ENCODE data around the gene NPIPA8. TPM values are rescaled to one million over a fixed set of nuclear protein-coding genes. Genes with fewer than 3 reads are reported as not detected.
"Not testable (repeated sequence)": the region's sequence is repeated elsewhere in the genome, so short reads cannot be mapped to it uniquely, and the experiment has no call there.

NPIPA8 gene
- total RNA-seq, 1 experiment from 2014 or later: 0.72 TPM

- not testable (repeated sequence) for H3K4me2 ChIP-seq (ENCODE audit: insufficient read depth, insufficient read length, low read length); H4K20me1 ChIP-seq (ENCODE audit: control insufficient read depth, insufficient read depth, insufficient read length); H2AFZ ChIP-seq (ENCODE audit: low read length); H2BK12ac ChIP-seq (ENCODE audit: insufficient read length, low read depth, low read length); H3K23ac ChIP-seq (ENCODE audit: insufficient read length, low read depth, low read length); H3K36me3 Mint-ChIP-seq (ENCODE audit: insufficient read depth in 1 of 3, low read depth in 3 of 3); H3K27me3 ChIP-seq (ENCODE audit: insufficient read depth, low read length); H3K4me1 ChIP-seq (ENCODE audit: insufficient read depth, low read length); H4K91ac ChIP-seq (ENCODE audit: insufficient read length, low read depth, low read length); H3K23me2 ChIP-seq (ENCODE audit: insufficient read length, low read depth, low read length, poor library complexity, severe bottlenecking); H3K18ac ChIP-seq (ENCODE audit: insufficient read length, low read depth, low read length); H3K56ac ChIP-seq (ENCODE audit: insufficient read length, low read depth, low read length); H3K9me3 ChIP-seq (ENCODE audit: control insufficient read depth, low read depth, low read length); H2BK20ac ChIP-seq (ENCODE audit: low read depth, low read length, poor library complexity, severe bottlenecking); H3K79me2 ChIP-seq (ENCODE audit: insufficient read depth, low read length); H2AK5ac ChIP-seq (ENCODE audit: insufficient read length, low read length); H3K4ac ChIP-seq (ENCODE audit: low read depth, low read length); H3K27ac Mint-ChIP-seq; DNase-seq; H2BK120ac ChIP-seq (ENCODE audit: low read depth, low read length, poor library complexity, severe bottlenecking); H2BK5ac ChIP-seq (ENCODE audit: insufficient read length, low read length); H3T11ph ChIP-seq (ENCODE audit: low read length); H2BK15ac ChIP-seq (ENCODE audit: low read depth, low read length); H3K9me3 Mint-ChIP-seq; H3K27me3 Mint-ChIP-seq (ENCODE audit: low read depth); H3K14ac ChIP-seq (ENCODE audit: insufficient read depth, low read length); H3K4me3 Mint-ChIP-seq; H3K9ac ChIP-seq (ENCODE audit: extremely low read depth, insufficient read length, low read length); H4K5ac ChIP-seq (ENCODE audit: insufficient read length, low read depth, low read length); H3K4me1 Mint-ChIP-seq; H3K79me1 ChIP-seq (ENCODE audit: insufficient read depth, low read depth, low read length, poor library complexity, severe bottlenecking); H4K8ac ChIP-seq (replicated peaks; ENCODE audit: insufficient read length, low read depth, low read length); H3K27ac ChIP-seq (ENCODE audit: insufficient read length, low read depth, low read length)
- WGBS (ENCODE audit: extremely low coverage, insufficient read length, low lambda C conversion rate): no CpG with 5 or more reads among the region's 2 CpGs
Observed at GRCh38 chr16:18270171-18270570, 66.4 kb downstream of the NPIPA8 start.

Small RNA genes within 50 kb of the gene (microRNA-seq; reads per million reads assigned to microRNA genes)
- not detected for gene MIR6511A4 (ENCODE audit: borderline microRNAs expressed)
- not detected for gene MIR6770-3 (ENCODE audit: borderline microRNAs expressed)

Other genes with a start within 250 kb of the NPIPA8 start
- 81.2 and 100 TPM in 2 replicates for gene NOMO2, start 225.4 kb upstream of the NPIPA8 start, total RNA-seq (2021)